ENCODE data around the gene SPTBN1. TPM values are rescaled to one million over a fixed set of nuclear protein-coding genes. Genes with fewer than 3 reads are reported as not detected.

Gene SPTBN1
- total RNA-seq, 2 experiments from 2014 or later, result 103 to 107 TPM

DNA sequence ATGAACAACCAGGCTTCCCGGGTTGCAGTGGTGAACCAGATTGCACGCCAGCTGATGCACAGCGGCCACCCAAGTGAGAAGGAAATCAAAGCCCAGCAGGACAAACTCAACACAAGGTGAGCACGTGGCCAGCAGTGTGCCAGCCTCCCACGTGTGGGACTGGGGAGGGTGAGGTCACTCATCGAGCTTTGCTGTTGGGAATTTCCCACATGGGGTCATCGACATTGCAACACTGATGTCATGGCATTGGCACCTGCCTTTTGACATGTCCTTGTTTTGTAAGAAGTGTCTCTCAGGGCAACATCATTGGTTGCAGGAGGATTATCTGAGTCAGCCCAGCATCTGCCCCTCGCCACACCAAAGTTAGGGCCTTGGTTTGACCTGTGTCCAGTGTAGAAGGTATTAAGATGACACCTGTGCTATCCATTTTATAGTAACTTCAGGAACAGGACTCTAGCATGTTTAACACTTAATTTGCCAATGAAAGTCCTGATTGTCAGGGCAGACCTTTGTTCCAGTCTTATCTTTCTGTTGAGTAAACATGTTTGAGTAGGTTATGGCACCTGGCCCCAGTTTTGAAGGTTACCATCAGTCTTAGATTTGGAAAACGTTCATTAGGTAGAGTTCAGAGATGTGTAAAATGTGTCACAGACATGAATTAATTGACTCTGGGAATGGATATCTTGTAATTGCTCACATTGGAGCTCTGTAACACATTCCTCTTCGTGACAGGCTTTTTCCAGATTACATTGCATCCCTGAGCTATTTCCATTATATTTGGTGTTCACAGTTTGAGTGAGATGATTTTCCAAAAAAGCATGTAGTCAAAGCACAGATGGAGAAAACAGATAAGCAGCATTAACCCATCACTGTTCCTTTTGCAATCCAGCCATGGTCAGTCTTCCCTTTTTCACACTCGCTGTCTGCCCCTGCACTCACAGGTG, 174.1 kb downstream of the SPTBN1 start:
- peak; percentile 42 for DNase-seq
- Mint-ChIP-seq H3K9me3 (no peaks in the 10 kb centered on the region), H3K27ac (peak overlapping the region; percentile 53), H3K4me1 (ENCODE audit: low read depth) (peaks cover 26% of the 10 kb centered on the region), H3K4me3 (no peak overlapping the region), H3K36me3 (ENCODE audit: low read depth) (peaks cover 57% of the 10 kb centered on the region), H3K27me3 (ENCODE audit: low read depth) (no peaks in the 10 kb centered on the region)
- intact Hi-C loops (cut with micrococcal nuclease), result no loop called here
- CTCF ChIA-PET, result no interaction called here

DNA sequence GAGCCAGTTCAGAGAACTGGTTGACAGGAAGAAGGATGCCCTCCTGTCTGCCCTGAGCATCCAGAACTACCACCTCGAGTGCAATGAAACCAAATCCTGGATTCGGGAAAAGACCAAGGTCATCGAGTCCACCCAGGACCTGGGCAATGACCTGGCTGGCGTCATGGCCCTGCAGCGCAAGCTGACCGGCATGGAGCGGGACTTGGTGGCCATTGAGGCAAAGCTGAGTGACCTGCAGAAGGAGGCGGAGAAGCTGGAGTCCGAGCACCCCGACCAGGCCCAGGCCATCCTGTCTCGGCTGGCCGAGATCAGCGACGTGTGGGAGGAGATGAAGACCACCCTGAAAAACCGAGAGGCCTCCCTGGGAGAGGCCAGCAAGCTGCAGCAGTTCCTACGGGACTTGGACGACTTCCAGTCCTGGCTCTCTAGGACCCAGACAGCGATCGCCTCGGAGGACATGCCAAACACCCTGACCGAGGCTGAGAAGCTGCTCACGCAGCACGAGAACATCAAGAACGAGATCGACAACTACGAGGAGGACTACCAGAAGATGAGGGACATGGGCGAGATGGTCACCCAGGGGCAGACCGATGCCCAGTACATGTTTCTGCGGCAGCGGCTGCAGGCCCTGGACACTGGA, 174.9 kb downstream of the SPTBN1 start:
- H3K4me3 Mint-ChIP-seq, result no peak overlapping the region
- no peak overlapping the region for H3K27ac Mint-ChIP-seq
- no peaks in the 10 kb centered on the region for H3K27me3 Mint-ChIP-seq (ENCODE audit: low read depth)
- no peak for DNase-seq
- intact Hi-C loops (cut with micrococcal nuclease), result no loop called here
- H3K36me3 Mint-ChIP-seq (ENCODE audit: low read depth), result peaks cover 56% of the 10 kb centered on the region
- peaks cover 30% of the 10 kb centered on the region for H3K4me1 Mint-ChIP-seq (ENCODE audit: low read depth)
- no peaks in the 10 kb centered on the region for H3K9me3 Mint-ChIP-seq
- CTCF ChIA-PET, result interaction anchor here (1.2 kb wide), 1 partner anchor 27 kb away, joined by 3 read pairs; no protein-coding TSS in a partner anchor

DNA sequence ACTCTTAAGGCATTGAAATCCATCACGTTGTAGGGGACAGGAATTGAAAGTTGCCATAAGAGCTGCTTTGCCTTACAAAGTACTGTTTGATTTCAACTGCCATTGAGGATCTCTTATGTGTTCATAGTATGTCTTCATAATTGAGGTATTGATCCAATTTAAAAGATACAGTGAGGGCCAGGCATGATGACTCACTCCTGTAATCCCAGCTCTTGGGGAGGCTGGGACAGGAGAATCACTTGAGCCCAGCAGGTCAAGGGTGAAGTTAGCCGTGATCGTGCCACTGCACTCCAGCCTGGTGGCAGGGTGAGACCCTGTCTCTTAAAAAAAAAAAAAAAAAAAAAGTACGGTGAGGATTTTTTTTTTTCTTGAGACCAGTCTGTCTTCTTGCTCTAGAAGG, 175.6 kb downstream of the SPTBN1 start:
- Mint-ChIP-seq H3K9me3 (no peaks in the 10 kb centered on the region), H3K27me3 (ENCODE audit: low read depth) (no peaks in the 10 kb centered on the region), H3K27ac (no peak overlapping the region), H3K4me1 (ENCODE audit: low read depth) (peaks cover 30% of the 10 kb centered on the region), H3K4me3 (no peak overlapping the region), H3K36me3 (ENCODE audit: low read depth) (peaks cover 49% of the 10 kb centered on the region)
- CTCF ChIA-PET, result interaction anchor here (1.2 kb wide), 1 partner anchor 26 kb away, joined by 3 read pairs; no protein-coding TSS in a partner anchor
- DNase-seq, result no peak
- intact Hi-C loops (cut with micrococcal nuclease), result no loop called here

DNA sequence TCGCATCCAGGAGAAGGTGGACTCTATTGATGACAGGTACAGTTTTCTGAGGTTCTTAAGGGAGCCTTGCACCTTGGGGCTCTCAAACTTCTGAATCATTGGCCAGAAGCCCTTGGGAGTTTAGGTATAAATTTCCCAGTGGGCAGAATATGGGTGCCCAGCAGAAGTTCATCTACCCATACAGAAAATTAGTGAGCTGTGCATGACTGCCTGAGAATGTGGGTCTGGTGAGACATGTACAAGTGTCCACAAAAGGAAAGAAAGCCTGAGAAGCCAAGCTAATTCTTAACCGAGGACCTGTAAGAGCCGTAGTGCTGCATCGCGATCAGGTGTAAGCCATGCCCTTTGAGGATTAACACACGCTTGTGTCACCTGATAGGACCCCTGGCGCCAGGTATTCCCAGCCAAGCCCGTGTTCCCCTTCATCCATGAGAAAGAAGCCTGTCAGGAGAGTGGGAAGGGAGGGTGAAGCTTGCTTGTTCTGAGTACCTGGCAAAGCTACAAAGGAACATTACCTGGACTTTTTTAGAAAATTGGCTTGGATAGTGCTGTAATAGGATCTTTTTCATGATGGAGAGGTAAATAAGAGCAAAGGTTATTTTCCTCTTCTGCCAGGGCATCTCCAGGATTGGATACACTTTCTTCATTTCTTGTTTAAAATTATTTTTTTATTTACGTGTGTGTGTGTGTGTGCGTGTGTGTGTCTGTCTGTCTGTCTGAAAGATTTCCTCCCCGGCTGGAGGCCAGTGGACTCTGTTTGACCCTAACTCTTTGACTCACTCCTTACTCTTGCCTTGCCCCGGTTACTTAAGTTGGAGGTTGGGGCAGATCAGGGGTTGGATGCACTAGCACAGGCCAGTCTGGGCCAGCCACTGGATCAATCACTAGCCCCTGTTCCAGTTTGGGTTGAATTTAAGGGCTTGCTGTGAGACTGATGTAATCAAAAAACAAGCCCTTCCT, 176.9 kb downstream of the SPTBN1 start:
- peaks cover 46% of the 10 kb centered on the region for H3K36me3 Mint-ChIP-seq (ENCODE audit: low read depth)
- CTCF ChIA-PET, result interaction anchor here (1.0 kb wide), 1 partner anchor 28 kb away, joined by 4 read pairs; no protein-coding TSS in a partner anchor
- no peaks in the 10 kb centered on the region for H3K27me3 Mint-ChIP-seq (ENCODE audit: low read depth)
- peaks cover 30% of the 10 kb centered on the region for H3K4me1 Mint-ChIP-seq (ENCODE audit: low read depth)
- no peaks in the 10 kb centered on the region for H3K9me3 Mint-ChIP-seq
- H3K27ac Mint-ChIP-seq, result peak overlapping the region; percentile 27
- no peak overlapping the region for H3K4me3 Mint-ChIP-seq
- intact Hi-C loops (cut with micrococcal nuclease), result no loop called here
- DNase-seq, result no peak

DNA sequence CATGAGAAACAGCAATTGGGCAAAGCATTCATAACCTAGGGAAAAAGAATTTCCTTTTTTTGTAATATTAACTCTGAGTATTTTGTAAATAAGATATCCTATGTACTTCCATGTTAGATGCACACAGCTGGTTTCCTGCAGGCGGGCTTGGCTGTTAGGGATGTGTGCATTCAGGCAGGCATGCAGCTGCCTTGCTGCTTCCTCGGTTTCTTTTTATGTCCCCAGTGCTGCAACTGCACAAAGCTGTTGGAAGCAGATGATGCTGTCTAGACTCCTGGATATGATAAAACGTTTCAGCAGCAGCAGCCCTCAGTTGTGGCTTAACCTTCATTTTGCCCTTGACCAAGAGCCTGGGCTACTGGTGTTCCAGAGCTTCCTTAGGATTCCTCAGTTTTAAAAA, 177.9 kb downstream of the SPTBN1 start:
- Mint-ChIP-seq H3K9me3 (no peaks in the 10 kb centered on the region), H3K27ac (peak overlapping the region; percentile 87), H3K36me3 (ENCODE audit: low read depth) (peaks cover 41% of the 10 kb centered on the region), H3K4me3 (no peak overlapping the region), H3K27me3 (ENCODE audit: low read depth) (no peaks in the 10 kb centered on the region), H3K4me1 (ENCODE audit: low read depth) (peaks cover 30% of the 10 kb centered on the region)
- intact Hi-C loops (cut with micrococcal nuclease), result loop anchor here (1.0 kb wide), 1 partner anchor 45 kb away; no protein-coding TSS in a partner anchor
- no peak for DNase-seq
- CTCF ChIA-PET, result interaction anchor here (0.7 to 1.7 kb wide), 4 partner anchors 24 to 205 kb away, joined by 3 to 8 read pairs (median 4); no protein-coding TSS in a partner anchor

DNA sequence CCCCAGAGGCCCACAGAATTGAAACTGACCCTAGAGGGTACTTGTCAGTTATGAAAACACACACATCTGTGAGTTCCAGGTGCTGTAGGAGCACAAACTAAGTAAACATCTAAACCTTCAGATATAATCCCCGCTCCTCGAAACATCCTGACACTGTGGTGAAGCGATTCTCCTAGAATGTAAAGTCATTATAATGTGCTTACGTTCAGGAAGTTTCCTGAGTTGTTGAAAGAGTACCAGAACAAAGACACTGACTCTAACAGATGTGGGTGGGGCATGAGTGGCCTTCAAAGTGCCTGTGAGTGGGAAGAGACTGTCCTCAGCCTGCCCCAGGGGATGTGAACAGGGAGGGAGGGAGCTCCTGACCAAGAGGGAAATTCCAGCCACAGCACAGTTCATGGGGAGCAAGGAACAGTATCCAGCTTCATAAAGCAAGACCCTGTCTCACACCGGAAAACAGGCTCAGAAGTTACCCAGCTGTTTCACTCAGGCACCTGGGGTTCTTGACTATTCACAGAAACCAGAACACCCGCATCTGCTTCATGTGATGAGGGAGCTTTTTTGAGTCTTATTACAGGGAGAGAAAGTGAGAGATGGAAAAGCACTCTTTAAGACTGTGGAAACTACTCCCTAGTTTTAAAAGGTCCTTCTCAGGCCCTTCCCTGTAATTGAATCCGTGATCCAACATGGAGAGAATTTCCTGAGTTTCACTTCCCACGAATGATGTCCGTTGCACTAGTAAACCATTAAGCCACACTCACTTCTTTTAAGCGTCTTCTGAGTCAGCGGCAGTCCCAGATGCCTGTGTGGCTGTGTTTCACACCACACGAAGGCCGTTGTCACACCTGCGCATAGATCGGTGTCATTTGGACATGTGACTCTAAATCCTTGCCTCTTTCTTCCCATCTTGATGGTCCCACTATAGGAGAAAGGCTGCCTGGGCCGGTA, 178.7 kb downstream of the SPTBN1 start:
- Mint-ChIP-seq H3K36me3 (ENCODE audit: low read depth) (peaks cover 38% of the 10 kb centered on the region), H3K9me3 (no peaks in the 10 kb centered on the region), H3K27ac (peak overlapping the region; percentile 87), H3K4me1 (ENCODE audit: low read depth) (peaks cover 34% of the 10 kb centered on the region), H3K27me3 (ENCODE audit: low read depth) (no peaks in the 10 kb centered on the region), H3K4me3 (peak overlapping the region; percentile 3)
- intact Hi-C loops (cut with micrococcal nuclease), result loop anchor here (1.0 kb wide), 1 partner anchor 46 kb away; no protein-coding TSS in a partner anchor
- CTCF ChIA-PET, result interaction anchor here (0.7 to 1.7 kb wide), 5 partner anchors 23 to 111 kb away, joined by 3 to 8 read pairs (median 3); no protein-coding TSS in a partner anchor
- DNase-seq, result peak; percentile 49

DNA sequence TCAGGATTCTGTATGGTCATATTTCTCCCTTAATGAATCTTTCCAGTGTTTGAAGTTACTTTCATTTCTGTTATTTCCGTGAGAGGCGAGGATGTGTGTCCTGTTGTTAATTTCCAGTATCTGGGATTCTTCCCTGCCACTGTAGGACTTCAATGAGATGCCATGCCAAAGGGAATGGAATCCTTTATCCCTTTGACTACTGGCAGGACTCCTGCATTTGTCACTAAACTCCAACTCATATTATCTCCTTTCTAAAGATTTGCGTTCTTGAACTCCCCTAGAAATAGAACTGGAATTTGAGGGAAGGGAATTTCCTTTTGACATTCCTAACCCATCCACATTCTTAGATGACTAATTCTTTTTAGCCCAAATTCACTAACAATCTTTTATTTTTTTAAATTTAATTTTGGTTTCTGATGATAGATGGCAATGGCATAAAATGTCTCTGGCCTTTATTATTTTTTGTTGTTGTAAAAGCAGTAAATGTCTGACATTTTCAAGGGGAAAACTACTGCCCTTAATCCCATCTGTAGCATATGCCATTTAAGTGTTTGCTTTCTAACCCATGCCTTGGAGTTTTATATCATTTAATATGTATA, 179.5 kb downstream of the SPTBN1 start:
- H3K36me3 Mint-ChIP-seq (ENCODE audit: low read depth), result peaks cover 34% of the 10 kb centered on the region
- H3K27me3 Mint-ChIP-seq (ENCODE audit: low read depth), result no peaks in the 10 kb centered on the region
- no peaks in the 10 kb centered on the region for H3K9me3 Mint-ChIP-seq
- peak overlapping the region; percentile 87 for H3K27ac Mint-ChIP-seq
- peaks cover 36% of the 10 kb centered on the region for H3K4me1 Mint-ChIP-seq (ENCODE audit: low read depth)
- no peak overlapping the region for H3K4me3 Mint-ChIP-seq
- CTCF ChIA-PET, result no interaction called here
- no peak for DNase-seq
- intact Hi-C loops (cut with micrococcal nuclease), result no loop called here

DNA sequence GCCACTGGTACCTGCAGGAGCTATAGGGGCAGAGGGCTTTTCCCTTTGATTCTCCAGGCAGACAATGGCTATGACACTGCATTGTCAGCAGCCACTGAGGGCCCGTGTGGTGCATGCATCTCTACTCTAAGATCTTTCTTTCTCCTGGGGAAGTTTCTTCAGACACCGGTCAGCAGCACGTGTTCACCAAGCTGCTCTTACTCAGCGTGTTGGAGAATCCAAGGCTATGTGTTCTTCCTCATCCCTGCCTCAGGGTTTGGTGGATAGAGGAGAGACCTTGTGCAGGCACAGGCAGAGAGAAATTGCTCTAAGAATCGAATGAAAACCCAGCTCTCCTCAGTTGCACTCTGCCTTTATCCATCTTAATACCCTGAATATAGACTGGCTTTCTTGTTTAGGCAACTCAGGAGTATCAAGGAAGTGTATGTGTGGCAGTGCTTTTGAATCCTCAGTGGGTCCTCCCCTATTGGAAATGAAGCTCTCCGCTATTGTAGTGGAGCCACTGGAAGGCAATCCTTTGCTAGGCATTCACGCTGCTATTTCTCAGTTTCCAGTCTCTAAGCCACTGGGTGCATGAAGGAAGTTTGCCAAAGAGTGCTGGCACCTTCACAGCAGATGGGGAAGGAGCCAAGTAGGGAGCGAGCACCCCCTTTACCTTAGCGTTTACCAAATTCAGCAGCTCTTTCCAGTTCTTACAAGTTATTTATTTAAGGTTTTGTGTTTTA, 180.4 kb downstream of the SPTBN1 start:
- CTCF ChIA-PET, result interaction anchor here (0.7 to 1.2 kb wide), 2 partner anchors 11 to 111 kb away, joined by 3 to 4 read pairs; no protein-coding TSS in a partner anchor
- no peak for DNase-seq
- H3K27me3 Mint-ChIP-seq (ENCODE audit: low read depth), result no peaks in the 10 kb centered on the region
- peaks cover 28% of the 10 kb centered on the region for H3K36me3 Mint-ChIP-seq (ENCODE audit: low read depth)
- intact Hi-C loops (cut with micrococcal nuclease), result no loop called here
- peaks cover 41% of the 10 kb centered on the region for H3K4me1 Mint-ChIP-seq (ENCODE audit: low read depth)
- H3K27ac Mint-ChIP-seq, result no peak overlapping the region
- no peaks in the 10 kb centered on the region for H3K9me3 Mint-ChIP-seq
- no peak overlapping the region for H3K4me3 Mint-ChIP-seq

DNA sequence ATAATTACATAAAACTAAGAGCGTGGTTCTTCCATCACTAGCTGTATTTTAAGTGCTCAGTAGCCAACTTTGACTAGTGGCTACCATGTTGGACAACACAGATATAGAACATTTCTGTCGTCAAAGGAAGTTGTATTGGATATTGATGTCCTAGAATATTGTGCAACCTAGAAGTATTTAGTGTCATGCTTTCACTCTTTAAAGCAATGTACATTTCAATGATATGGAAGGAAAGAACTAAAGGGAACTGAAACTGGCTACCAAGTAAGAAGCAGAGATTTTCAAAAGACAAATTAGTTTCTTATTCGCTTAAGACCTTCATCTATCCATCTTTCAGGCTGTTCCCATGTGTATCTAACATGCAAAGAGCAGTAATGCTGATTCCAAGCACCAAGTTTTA, 182.0 kb downstream of the SPTBN1 start:
- Mint-ChIP-seq H3K4me3 (no peak overlapping the region), H3K27ac (no peak overlapping the region), H3K27me3 (ENCODE audit: low read depth) (no peaks in the 10 kb centered on the region), H3K9me3 (no peaks in the 10 kb centered on the region), H3K36me3 (ENCODE audit: low read depth) (peaks cover 34% of the 10 kb centered on the region), H3K4me1 (ENCODE audit: low read depth) (peaks cover 40% of the 10 kb centered on the region)
- DNase-seq, result no peak
- intact Hi-C loops (cut with micrococcal nuclease), result no loop called here
- CTCF ChIA-PET, result interaction anchor here (1.0 to 2.0 kb wide), 4 partner anchors 13 to 66 kb away, joined by 3 to 6 read pairs (median 4); no protein-coding TSS in a partner anchor

DNA sequence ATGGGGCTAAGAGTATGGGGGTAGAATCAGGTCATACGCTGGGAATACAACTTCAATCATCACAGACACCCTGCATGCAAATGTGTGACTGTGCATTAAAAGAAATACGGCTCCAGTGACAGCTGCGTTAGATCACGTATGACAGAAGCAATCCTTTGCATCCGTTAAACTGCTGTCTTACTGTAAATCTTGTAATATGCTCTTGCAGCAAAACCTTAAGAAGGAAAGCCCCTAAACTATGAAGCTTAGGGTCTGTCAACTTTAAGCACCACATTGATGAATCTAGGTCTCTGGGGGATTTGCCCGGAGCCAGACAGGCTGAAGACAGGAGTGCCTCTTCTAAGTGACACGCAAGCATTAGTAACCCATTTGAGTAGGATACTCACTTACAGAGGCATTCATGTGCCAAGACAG, 182.7 kb downstream of the SPTBN1 start:
- Mint-ChIP-seq H3K4me3 (no peak overlapping the region), H3K4me1 (ENCODE audit: low read depth) (peaks cover 35% of the 10 kb centered on the region), H3K27me3 (ENCODE audit: low read depth) (no peaks in the 10 kb centered on the region), H3K9me3 (no peaks in the 10 kb centered on the region), H3K27ac (no peak overlapping the region), H3K36me3 (ENCODE audit: low read depth) (peaks cover 36% of the 10 kb centered on the region)
- no peak for DNase-seq
- intact Hi-C loops (cut with micrococcal nuclease), result no loop called here
- CTCF ChIA-PET, result interaction anchor here (1.0 to 2.0 kb wide), 3 partner anchors 27 to 66 kb away, joined by 3 to 6 read pairs (median 5); no protein-coding TSS in a partner anchor
